Transverse colon (tissue), 3 donors: ENCODE results near the gene MRTO4.

Experiments
- EP300 ChIP-seq: sonication (generic); formaldehyde crosslinking; IDR thresholded peaks from one replicate; pipeline ENCODE4 v1.6.1; 2017; ENCODE audit warnings: antibody characterized with exemption, low read depth
- POLR2A ChIP-seq: fragments of 450-650 bp; IDR thresholded peaks from one replicate; pipeline ENCODE4 v1.6.1; 2016; ENCODE audit warnings: antibody characterized with exemption, mild to moderate bottlenecking, moderate library complexity
- TF ChIP-seq, protein P1 (sequence below), 5 experiments: fragments of 200-600 bp in 3 of 5; fragments of 450-650 bp in 2 of 5; sonication (generic) in 3 of 5; IDR thresholded peaks; 1 replicate in 2 of 5; 2 replicates in 3 of 5; pipeline ENCODE4 v1.5.1; 2016 to 2017; ENCODE audit warnings: antibody characterized with exemption in 5 of 5, inconsistent platforms in 3 of 5, mild to moderate bottlenecking in 2 of 5, moderate library complexity in 1 of 5

- TF ChIP-seq, protein P1, sequence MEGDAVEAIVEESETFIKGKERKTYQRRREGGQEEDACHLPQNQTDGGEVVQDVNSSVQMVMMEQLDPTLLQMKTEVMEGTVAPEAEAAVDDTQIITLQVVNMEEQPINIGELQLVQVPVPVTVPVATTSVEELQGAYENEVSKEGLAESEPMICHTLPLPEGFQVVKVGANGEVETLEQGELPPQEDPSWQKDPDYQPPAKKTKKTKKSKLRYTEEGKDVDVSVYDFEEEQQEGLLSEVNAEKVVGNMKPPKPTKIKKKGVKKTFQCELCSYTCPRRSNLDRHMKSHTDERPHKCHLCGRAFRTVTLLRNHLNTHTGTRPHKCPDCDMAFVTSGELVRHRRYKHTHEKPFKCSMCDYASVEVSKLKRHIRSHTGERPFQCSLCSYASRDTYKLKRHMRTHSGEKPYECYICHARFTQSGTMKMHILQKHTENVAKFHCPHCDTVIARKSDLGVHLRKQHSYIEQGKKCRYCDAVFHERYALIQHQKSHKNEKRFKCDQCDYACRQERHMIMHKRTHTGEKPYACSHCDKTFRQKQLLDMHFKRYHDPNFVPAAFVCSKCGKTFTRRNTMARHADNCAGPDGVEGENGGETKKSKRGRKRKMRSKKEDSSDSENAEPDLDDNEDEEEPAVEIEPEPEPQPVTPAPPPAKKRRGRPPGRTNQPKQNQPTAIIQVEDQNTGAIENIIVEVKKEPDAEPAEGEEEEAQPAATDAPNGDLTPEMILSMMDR (IDR thresholded peaks at IDR 0.05): no peak
- TF ChIP-seq EP300 (no peak), POLR2A (no peak)
Observed at GRCh38 chr1:19220080-19220846, 31.3 kb upstream of the MRTO4 start.
